ENCODE data around the gene CNTNAP2.
"Not testable (repeated sequence)": the region's sequence is repeated elsewhere in the genome, so short reads cannot be mapped to it uniquely, and the experiment has no call there.

Gene CNTNAP2

GRCh38 chr7:146175716-146176115 lies 59.1 kb downstream of the CNTNAP2 start:
- no peak for ATAC-seq (ENCODE audit: insufficient read depth, low read depth)
- no peak overlapping the region for H3K27ac ChIP-seq (ENCODE audit: low read length)
- TF ChIP-seq, protein P1, sequence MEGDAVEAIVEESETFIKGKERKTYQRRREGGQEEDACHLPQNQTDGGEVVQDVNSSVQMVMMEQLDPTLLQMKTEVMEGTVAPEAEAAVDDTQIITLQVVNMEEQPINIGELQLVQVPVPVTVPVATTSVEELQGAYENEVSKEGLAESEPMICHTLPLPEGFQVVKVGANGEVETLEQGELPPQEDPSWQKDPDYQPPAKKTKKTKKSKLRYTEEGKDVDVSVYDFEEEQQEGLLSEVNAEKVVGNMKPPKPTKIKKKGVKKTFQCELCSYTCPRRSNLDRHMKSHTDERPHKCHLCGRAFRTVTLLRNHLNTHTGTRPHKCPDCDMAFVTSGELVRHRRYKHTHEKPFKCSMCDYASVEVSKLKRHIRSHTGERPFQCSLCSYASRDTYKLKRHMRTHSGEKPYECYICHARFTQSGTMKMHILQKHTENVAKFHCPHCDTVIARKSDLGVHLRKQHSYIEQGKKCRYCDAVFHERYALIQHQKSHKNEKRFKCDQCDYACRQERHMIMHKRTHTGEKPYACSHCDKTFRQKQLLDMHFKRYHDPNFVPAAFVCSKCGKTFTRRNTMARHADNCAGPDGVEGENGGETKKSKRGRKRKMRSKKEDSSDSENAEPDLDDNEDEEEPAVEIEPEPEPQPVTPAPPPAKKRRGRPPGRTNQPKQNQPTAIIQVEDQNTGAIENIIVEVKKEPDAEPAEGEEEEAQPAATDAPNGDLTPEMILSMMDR (IDR thresholded peaks at IDR 0.05; ENCODE audit: borderline replicate concordance, extremely low read depth, low read length, poor library complexity, severe bottlenecking) = no peak
- TF ChIP-seq EZH2 (IDR thresholded peaks at IDR 0.05; ENCODE audit: borderline replicate concordance, low read depth, low read length, severe bottlenecking) = no peak
- H4K20me1 ChIP-seq (ENCODE audit: insufficient read depth, low read length) = no peaks in the 10 kb centered on the region
- H3K36me3 ChIP-seq (ENCODE audit: insufficient read depth, low read length) = no peaks in the 10 kb centered on the region
- H3K4me1 ChIP-seq (ENCODE audit: insufficient read depth, low read length) = no peaks in the 10 kb centered on the region
- H3K4me2 ChIP-seq (ENCODE audit: insufficient read depth, low read length) = no peak overlapping the region
- H3K9ac ChIP-seq (ENCODE audit: low read depth, low read length) = no peak overlapping the region
- no peak for DNase-seq
- no peak overlapping the region for H3K4me3 ChIP-seq (ENCODE audit: low read depth in 1 of 2, low read length in 2 of 2)
- H3K79me2 ChIP-seq (ENCODE audit: insufficient read depth, low read length) = no peaks in the 10 kb centered on the region
- no peaks in the 10 kb centered on the region for H3K9me3 ChIP-seq (ENCODE audit: insufficient read depth, low read length, severe bottlenecking)
- H2AFZ ChIP-seq (ENCODE audit: low read depth, low read length) = no peak overlapping the region
- no peaks in the 10 kb centered on the region for H3K27me3 ChIP-seq (ENCODE audit: insufficient read depth, low read length, poor library complexity)

DNA sequence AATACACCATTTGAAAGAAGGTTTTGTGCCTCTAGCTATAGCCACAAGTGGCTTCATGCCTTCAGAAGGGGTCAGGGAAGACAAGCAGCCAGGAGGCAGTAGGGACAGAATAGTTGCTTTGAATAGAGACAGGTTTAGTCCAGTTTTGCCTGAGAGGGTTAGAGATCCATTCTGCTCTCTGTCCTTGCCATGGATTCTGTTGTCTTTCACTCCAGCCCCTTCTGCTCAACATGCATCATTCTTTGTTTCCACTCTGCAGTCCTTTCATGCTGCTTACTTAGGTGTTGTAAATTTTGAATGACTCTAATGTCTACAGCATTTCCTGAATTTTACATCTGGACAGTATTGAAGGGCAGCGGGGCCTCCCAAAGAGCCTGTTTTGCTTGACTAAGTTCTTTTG lies 60.3 kb downstream of the CNTNAP2 start:
- no peaks in the 10 kb centered on the region for H3K36me3 ChIP-seq (ENCODE audit: insufficient read depth, low read length)
- ATAC-seq (ENCODE audit: insufficient read depth, low read depth) (no peak), DNase-seq (no peak)
- H3K4me2 ChIP-seq (ENCODE audit: insufficient read depth, low read length) = no peak overlapping the region
- H3K4me1 ChIP-seq (ENCODE audit: insufficient read depth, low read length) = no peaks in the 10 kb centered on the region
- TF ChIP-seq EZH2 (IDR thresholded peaks at IDR 0.05; ENCODE audit: borderline replicate concordance, low read depth, low read length, severe bottlenecking) = no peak
- TF ChIP-seq, protein P1 (IDR thresholded peaks at IDR 0.05; ENCODE audit: borderline replicate concordance, extremely low read depth, low read length, poor library complexity, severe bottlenecking) = no peak
- no peaks in the 10 kb centered on the region for H3K9me3 ChIP-seq (ENCODE audit: insufficient read depth, low read length, severe bottlenecking)
- H3K79me2 ChIP-seq (ENCODE audit: insufficient read depth, low read length) = no peaks in the 10 kb centered on the region
- no peak overlapping the region for H3K4me3 ChIP-seq (ENCODE audit: low read depth in 1 of 2, low read length in 2 of 2)
- H3K27me3 ChIP-seq (ENCODE audit: insufficient read depth, low read length, poor library complexity) = no peaks in the 10 kb centered on the region
- H3K27ac ChIP-seq (ENCODE audit: low read length) = no peak overlapping the region
- no peak overlapping the region for H2AFZ ChIP-seq (ENCODE audit: low read depth, low read length)
- no peak overlapping the region for H3K9ac ChIP-seq (ENCODE audit: low read depth, low read length)
- H4K20me1 ChIP-seq (ENCODE audit: insufficient read depth, low read length) = no peaks in the 10 kb centered on the region

- Histone ChIP-seq H3K27ac (ENCODE audit: low read length) (no peak overlapping the region), H3K4me3 (ENCODE audit: low read depth in 1 of 2, low read length in 2 of 2) (no peak overlapping the region), H3K27me3 (ENCODE audit: insufficient read depth, low read length, poor library complexity) (no peaks in the 10 kb centered on the region), H3K4me1 (ENCODE audit: insufficient read depth, low read length) (no peaks in the 10 kb centered on the region), H3K79me2 (ENCODE audit: insufficient read depth, low read length) (no peaks in the 10 kb centered on the region), H3K36me3 (ENCODE audit: insufficient read depth, low read length) (no peaks in the 10 kb centered on the region), H4K20me1 (ENCODE audit: insufficient read depth, low read length) (no peaks in the 10 kb centered on the region), H2AFZ (ENCODE audit: low read depth, low read length) (no peak overlapping the region), H3K9ac (ENCODE audit: low read depth, low read length) (no peak overlapping the region), H3K9me3 (ENCODE audit: insufficient read depth, low read length, severe bottlenecking) (no peaks in the 10 kb centered on the region), H3K4me2 (ENCODE audit: insufficient read depth, low read length) (no peak overlapping the region)
- ATAC-seq (ENCODE audit: insufficient read depth, low read depth) (no peak), DNase-seq (no peak)
- no peak for TF ChIP-seq EZH2 (IDR thresholded peaks at IDR 0.05; ENCODE audit: borderline replicate concordance, low read depth, low read length, severe bottlenecking)
- TF ChIP-seq, protein P1 (IDR thresholded peaks at IDR 0.05; ENCODE audit: borderline replicate concordance, extremely low read depth, low read length, poor library complexity, severe bottlenecking) = no peak
Observed at GRCh38 chr7:146177301-146177700, 60.7 kb downstream of the CNTNAP2 start.

DNA sequence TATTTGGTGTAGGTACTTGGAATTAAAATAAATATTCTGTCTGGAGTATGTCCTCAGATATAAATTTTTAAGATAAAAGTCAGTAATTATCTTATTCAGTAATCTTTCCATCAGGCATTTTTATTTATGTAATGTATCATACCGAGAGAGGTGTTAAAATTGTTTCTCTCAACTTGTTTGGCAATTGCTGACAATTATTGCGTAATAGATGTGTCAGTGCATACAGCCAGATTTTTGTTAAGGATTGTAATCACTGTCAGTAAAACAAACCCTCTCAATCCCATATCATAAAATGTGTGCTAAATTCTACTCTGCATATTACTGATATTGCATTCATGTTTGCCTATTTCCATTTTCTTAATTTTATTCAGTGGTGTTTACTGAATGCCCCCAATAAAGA lies 69.2 kb downstream of the CNTNAP2 start:
- no peak for DNase-seq

GRCh38 chr7:146191428-146191827 lies 74.8 kb downstream of the CNTNAP2 start:
- H3K9me3 ChIP-seq (ENCODE audit: insufficient read depth, low read length, severe bottlenecking); H3K4me3 ChIP-seq (ENCODE audit: low read depth in 1 of 2, low read length in 2 of 2); H3K4me1 ChIP-seq (ENCODE audit: insufficient read depth, low read length); H3K27ac ChIP-seq (ENCODE audit: low read length); H3K27me3 ChIP-seq (ENCODE audit: insufficient read depth, low read length, poor library complexity); ATAC-seq (ENCODE audit: insufficient read depth, low read depth); H3K9ac ChIP-seq (ENCODE audit: low read depth, low read length); H3K4me2 ChIP-seq (ENCODE audit: insufficient read depth, low read length); H2AFZ ChIP-seq (ENCODE audit: low read depth, low read length); H3K36me3 ChIP-seq (ENCODE audit: insufficient read depth, low read length); H4K20me1 ChIP-seq (ENCODE audit: insufficient read depth, low read length); H3K79me2 ChIP-seq (ENCODE audit: insufficient read depth, low read length): not testable (repeated sequence)
- peak; percentile 4 for DNase-seq

More for the DNA sequence above, 69.2 kb downstream of the CNTNAP2 start:
- Histone ChIP-seq H3K4me3 (ENCODE audit: low read depth in 1 of 2, low read length in 2 of 2) (no peak overlapping the region), H3K79me2 (ENCODE audit: insufficient read depth, low read length) (no peaks in the 10 kb centered on the region), H4K20me1 (ENCODE audit: insufficient read depth, low read length) (no peaks in the 10 kb centered on the region), H3K27ac (ENCODE audit: low read length) (no peak overlapping the region), H3K4me1 (ENCODE audit: insufficient read depth, low read length) (no peaks in the 10 kb centered on the region), H3K9me3 (ENCODE audit: insufficient read depth, low read length, severe bottlenecking) (peaks cover 3% of the 10 kb centered on the region), H3K4me2 (ENCODE audit: insufficient read depth, low read length) (no peak overlapping the region), H3K36me3 (ENCODE audit: insufficient read depth, low read length) (no peaks in the 10 kb centered on the region), H2AFZ (ENCODE audit: low read depth, low read length) (no peak overlapping the region), H3K9ac (ENCODE audit: low read depth, low read length) (no peak overlapping the region), H3K27me3 (ENCODE audit: insufficient read depth, low read length, poor library complexity) (no peaks in the 10 kb centered on the region)
- no peak for TF ChIP-seq EZH2 (IDR thresholded peaks at IDR 0.05; ENCODE audit: borderline replicate concordance, low read depth, low read length, severe bottlenecking)
- TF ChIP-seq, protein P1 (IDR thresholded peaks at IDR 0.05; ENCODE audit: borderline replicate concordance, extremely low read depth, low read length, poor library complexity, severe bottlenecking) = no peak
- no peak for ATAC-seq (ENCODE audit: insufficient read depth, low read depth)
